ENCODE measurements around the gene SPOP. TPM values are rescaled to one million over a fixed set of nuclear protein-coding genes. Genes with fewer than 3 reads are reported as not detected.
A peak's percentile ranks its signal among the peaks of the same experiment; 100 is the strongest.

The SPOP gene
- total and polyA plus RNA-seq, 9 of the 15 experiments (the other 6 are each of a cell fraction or from before 2014, with no cell fraction given) = 34.2 to 65.9 (median 39.7) TPM

DNA sequence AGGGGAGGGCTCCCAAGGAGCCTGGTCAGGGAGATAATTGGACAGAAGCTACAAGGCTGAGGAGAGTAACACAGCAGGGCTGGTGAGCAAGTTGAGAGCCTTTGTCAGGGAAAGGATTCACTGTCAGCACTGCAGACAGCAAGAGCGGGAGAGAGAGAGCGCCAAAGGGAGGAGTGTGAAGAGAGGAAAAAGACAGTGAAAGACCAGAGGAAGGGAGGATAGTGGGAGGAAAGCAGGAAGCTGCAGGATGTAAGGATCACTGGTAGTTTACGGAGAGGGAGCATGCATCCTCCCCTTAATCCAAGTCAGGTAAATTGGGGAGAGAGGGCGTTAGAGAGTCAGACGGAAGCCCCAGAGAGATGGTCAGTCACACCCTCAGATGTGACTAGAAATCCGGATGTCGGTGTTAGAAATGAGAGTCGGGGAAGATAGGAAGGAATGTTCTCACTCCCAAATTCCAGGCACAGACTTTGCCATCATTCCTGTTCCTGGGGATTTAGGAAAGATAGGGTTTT, 13.8 kb upstream of the SPOP start:
- TF ChIP-seq ZNF561 (CRISPR knock-in tag; conservative IDR thresholded peaks at IDR 0.05) (no peak), DPF2 (IDR thresholded peaks at IDR 0.05) (no peak), ELF4 (CRISPR knock-in tag; IDR thresholded peaks at IDR 0.05) (0 out of 2 replicates have a peak, but pooled peaks have one; percentile 29), ZNF140 (CRISPR knock-in tag; IDR thresholded peaks at IDR 0.05) (no peak), JUND (IDR thresholded peaks at IDR 0.05; ENCODE audit: borderline replicate concordance, low read depth, low read length) (no peak), JUND (tag; IDR thresholded peaks at IDR 0.05; ENCODE audit: borderline replicate concordance, low read depth, low read length) (no peak), IFI16 (CRISPR knock-in tag; IDR thresholded peaks at IDR 0.05) (no peak)
- TF ChIP-seq, protein P1, sequence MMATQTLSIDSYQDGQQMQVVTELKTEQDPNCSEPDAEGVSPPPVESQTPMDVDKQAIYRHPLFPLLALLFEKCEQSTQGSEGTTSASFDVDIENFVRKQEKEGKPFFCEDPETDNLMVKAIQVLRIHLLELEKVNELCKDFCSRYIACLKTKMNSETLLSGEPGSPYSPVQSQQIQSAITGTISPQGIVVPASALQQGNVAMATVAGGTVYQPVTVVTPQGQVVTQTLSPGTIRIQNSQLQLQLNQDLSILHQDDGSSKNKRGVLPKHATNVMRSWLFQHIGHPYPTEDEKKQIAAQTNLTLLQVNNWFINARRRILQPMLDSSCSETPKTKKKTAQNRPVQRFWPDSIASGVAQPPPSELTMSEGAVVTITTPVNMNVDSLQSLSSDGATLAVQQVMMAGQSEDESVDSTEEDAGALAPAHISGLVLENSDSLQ (IDR thresholded peaks at IDR 0.05) = 0 out of 2 replicates have a peak, but pooled peaks have one; percentile 11
- TF ChIP-seq, protein P2, sequence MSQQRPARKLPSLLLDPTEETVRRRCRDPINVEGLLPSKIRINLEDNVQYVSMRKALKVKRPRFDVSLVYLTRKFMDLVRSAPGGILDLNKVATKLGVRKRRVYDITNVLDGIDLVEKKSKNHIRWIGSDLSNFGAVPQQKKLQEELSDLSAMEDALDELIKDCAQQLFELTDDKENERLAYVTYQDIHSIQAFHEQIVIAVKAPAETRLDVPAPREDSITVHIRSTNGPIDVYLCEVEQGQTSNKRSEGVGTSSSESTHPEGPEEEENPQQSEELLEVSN (IDR thresholded peaks at IDR 0.05; ENCODE audit: borderline replicate concordance in 1 of 2, extremely low read depth in 1 of 2, insufficient read depth in 1 of 2, insufficient read length in 1 of 2, low read depth in 1 of 2, low read length in 1 of 2, poor library complexity in 1 of 2, severe bottlenecking in 1 of 2) = peak in 1 of 2 experiments; percentile 36
- H3K79me2 ChIP-seq (ENCODE audit: control insufficient read depth, insufficient read depth, low read length) = no peaks in the 10 kb centered on the region
- H3K27me3 ChIP-seq (ENCODE audit: control insufficient read depth in 2 of 2, insufficient read depth in 2 of 2, low read length in 2 of 2) = no peaks in the 10 kb centered on the region; a peak in 1 of 5 replicates
- H3K9ac ChIP-seq (ENCODE audit: insufficient read depth in 1 of 2, low read depth in 2 of 2, low read length in 2 of 2) = no peak overlapping the region
- no peaks in the 10 kb centered on the region for H3K9me1 ChIP-seq (ENCODE audit: control insufficient read depth, insufficient read depth, low read length)
- no peak overlapping the region for H3K4me3 ChIP-seq
- BruUV-seq (replicated peaks) = no TSS peak
- ChIA-PET CTCF (ENCODE audit: low intra/inter-chr PET ratio) (interaction anchor here (8.1 kb wide), 1 partner anchor 123 kb away, joined by 167 read pairs; no protein-coding TSS in a partner anchor), POLR2A (interaction anchor here (0.7 to 1.7 kb wide), 5 partner anchors 8 to 235 kb away, joined by 3 to 6 read pairs (median 3); no protein-coding TSS in a partner anchor)
- peak overlapping the region; percentile 63 for H2AFZ ChIP-seq (ENCODE audit: low read depth, low read length)
- no peak overlapping the region for H3K27ac ChIP-seq (ENCODE audit: extremely low read depth, low read depth, low read length)
- no peak for FAIRE-seq
- no peaks in the 10 kb centered on the region; the same call in 1 of the 2 replicates for H4K20me1 ChIP-seq (replicated peaks; ENCODE audit: control insufficient read depth, insufficient read depth, low read length)
- H3K4me1 ChIP-seq (replicated peaks in 1 of 2; ENCODE audit: control insufficient read depth in 2 of 2, insufficient read depth in 2 of 2, low read length in 2 of 2) = peaks cover 4 to 5% of the 10 kb centered on the region in 2 experiments; a peak in 1 of 5 replicates
- 11% methylated on average over 8 of the region's 8 CpGs for WGBS (ENCODE audit: insufficient coverage, low coverage, missing lambda C conversion rate)
- no peaks in the 10 kb centered on the region for H3K36me3 ChIP-seq (ENCODE audit: control insufficient read depth, insufficient read depth, low read length)
- no peaks in the 10 kb centered on the region for H3K9me3 ChIP-seq (replicated peaks; ENCODE audit: control insufficient read depth, insufficient read depth, low read depth, low read length)
- ATAC-seq = peak; percentile 42; the same call in 2 of the 3 replicates
- peak overlapping the region; percentile 18 for H3K4me2 ChIP-seq (ENCODE audit: insufficient read depth, low read length)
- in situ Hi-C loops (cut with MboI) = no loop called here
- no peak for DNase-seq (ENCODE audit: extremely low read depth in 1 of 4, low spot score in 3 of 4)
- intact Hi-C loops (cut with micrococcal nuclease) = loop anchor here (10.0 kb wide), 1 partner anchor 277 kb away; the partner anchor contains the start of gene PHB1
